SK-N-MC (cell line): Measurements from ENCODE around the gene TAF6L.

Experiments
- DNase-seq: peaks from one replicate; pipeline ENCODE4 v3.0.0-alpha.2; 2011; ENCODE audit warnings: low read depth, low spot score
- H3K27ac ChIP-seq: fragments of 200-600 bp; sonication (generic); 2 replicates; pipeline ENCODE4 v1.5.1; 2016; ENCODE audit warnings: mixed run types
- H3K36me3 ChIP-seq: fragments of 200-600 bp; sonication (generic); 2 replicates; pipeline ENCODE4 v1.6.1; 2017; ENCODE audit warnings: antibody characterized with exemption, low read length, mixed read lengths; ENCODE audit not compliant: insufficient read depth
- H3K4me3 ChIP-seq: fragments of 200-600 bp; sonication (generic); 2 replicates; pipeline ENCODE4 v1.5.1; 2016
- H3K9ac ChIP-seq: fragments of 200-600 bp; sonication (generic); 2 replicates; pipeline ENCODE4 v1.8.0; 2017; ENCODE audit warnings: mixed run types, mixed read lengths; ENCODE audit not compliant: insufficient read length
- H3K9me3 ChIP-seq: fragments of 200-600 bp; sonication (generic); 2 replicates; pipeline ENCODE4 v1.6.1; 2017; ENCODE audit warnings: low read depth, mild to moderate bottlenecking, antibody characterized with exemption, low read length, moderate library complexity, mixed read lengths
- EZH2 ChIP-seq: fragments of 200-600 bp; sonication (generic); IDR thresholded peaks from one replicate; pipeline ENCODE4 v1.6.1; 2017; ENCODE audit warnings: antibody characterized with exemption
- FOXP2 ChIP-seq: optimal IDR thresholded peaks from 2 replicates; pipeline ENCODE3; 2011; ENCODE audit warnings: mild to moderate bottlenecking, moderate library complexity; ENCODE audit not compliant: insufficient read depth; ENCODE audit errors: extremely low read length, control extremely low read depth
- POLR2AphosphoS5 ChIP-seq: IDR thresholded peaks from 2 replicates; pipeline ENCODE4 v1.6.1; 2012; ENCODE audit warnings: mild to moderate bottlenecking, low read depth, low read length, borderline replicate concordance

TAF6L gene

DNA sequence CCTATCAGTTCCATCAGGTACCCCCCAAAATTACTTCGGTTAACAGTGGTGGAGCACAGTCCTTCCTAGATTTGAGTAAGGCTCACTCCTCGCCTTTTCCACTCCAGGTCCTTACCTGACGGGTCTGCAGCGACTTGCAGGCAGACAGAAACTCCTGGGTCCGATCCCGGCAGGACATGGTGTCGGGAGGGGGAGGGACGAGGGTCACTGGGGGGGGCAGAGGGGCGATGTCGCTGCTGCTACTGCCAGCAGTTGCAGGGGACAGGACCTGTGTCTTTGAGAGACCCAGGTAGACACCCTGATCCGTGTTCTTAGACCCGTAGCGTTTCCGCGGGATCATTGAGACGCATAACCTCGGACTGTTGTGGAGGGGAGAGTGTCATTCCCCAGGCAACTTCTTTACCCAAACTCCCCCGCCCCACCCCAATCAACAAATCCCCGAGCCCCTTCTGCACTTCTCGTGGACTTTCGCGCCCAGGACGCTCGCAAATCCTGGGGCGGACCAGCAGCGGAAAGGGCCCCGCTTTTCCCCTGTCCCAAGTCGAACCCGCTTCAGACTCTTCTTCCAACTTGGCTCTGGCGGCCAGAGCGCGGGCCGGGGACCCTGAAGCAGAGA is 59.8 kb downstream of the TAF6L start:
- TF ChIP-seq EZH2 (no peak), FOXP2 (no peak)
- peak overlapping the region; percentile 92 for H3K9ac ChIP-seq
- peak overlapping the region; percentile 94 for H3K4me3 ChIP-seq
- peaks cover 31% of the 10 kb centered on the region for H3K36me3 ChIP-seq
- no peaks in the 10 kb centered on the region for H3K9me3 ChIP-seq
- DNase-seq, result no peak
- peak overlapping the region; percentile 38; the same call in 1 of the 2 replicates for H3K27ac ChIP-seq

DNA sequence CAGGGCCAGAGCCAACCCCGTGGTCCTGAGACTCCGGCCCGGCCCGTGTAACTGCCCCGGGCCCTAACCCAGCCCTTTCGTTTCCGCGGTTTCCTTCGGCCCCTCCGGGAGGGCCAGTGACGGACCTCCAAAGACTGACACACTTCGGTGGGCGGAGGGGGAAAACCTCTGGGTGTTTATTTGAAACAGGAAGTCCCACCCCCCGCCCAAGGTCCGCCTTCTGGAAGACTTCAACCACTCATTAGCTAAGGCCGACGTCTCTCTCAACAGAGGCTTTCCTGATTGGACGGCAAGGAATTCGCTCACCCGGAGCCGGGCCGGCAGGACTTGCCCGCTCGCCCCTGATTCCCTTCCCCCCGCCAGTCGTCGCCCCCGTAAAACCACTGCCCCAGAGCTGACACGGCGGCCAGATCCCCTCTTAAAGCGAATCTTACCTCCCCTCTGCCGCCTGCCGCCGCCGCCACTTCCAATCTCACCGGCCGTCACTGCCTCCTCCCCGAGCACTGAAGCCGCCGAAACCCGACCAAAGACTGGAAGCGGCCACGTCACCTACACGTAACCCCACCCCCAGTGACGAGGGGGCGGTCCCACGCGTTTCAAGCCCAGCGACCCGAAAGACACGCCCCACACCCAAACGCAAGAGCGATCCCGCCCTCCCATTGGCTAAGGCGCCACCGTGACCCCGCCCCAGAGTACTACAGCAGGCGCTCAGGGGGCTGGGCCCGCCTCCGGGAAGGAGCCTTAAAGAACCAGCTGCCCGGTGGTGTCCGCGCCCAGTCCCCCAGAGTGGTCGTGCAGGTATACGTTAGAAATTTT is 60.5 kb downstream of the TAF6L start, which contains the start of gene STX5:
STX5 (minus strand) TSS at position 532 of the 816 bp plus-strand sequence. CDS start 808 bp downstream, outside the sequence.
- no peak for TF ChIP-seq EZH2
- TF ChIP-seq FOXP2, result peak; percentile 67
- peak; percentile 76; the same call in 1 of the 2 replicates for TF ChIP-seq POLR2AphosphoS5
- Histone ChIP-seq H3K9me3 (no peaks in the 10 kb centered on the region), H3K4me3 (peak within 1 kb of the TSS; percentile 94), H3K36me3 (peaks cover 36% of the 10 kb centered on the region), H3K9ac (peak within 1 kb of the TSS; percentile 92), H3K27ac (peak within 1 kb of the TSS; percentile 82)
- DNase-seq, result peak; percentile 90

GRCh38 chr11:62832336-62833234 is 61.4 kb downstream of the TAF6L start, which contains the start of gene TEX54:
Gene TEX54 (minus strand): TSS chr11:62832841.
- H3K36me3 ChIP-seq, result peaks cover 36% of the 10 kb centered on the region
- peak within 1 kb of the TSS; percentile 82 for H3K27ac ChIP-seq
- no peak for DNase-seq
- H3K9me3 ChIP-seq, result no peaks in the 10 kb centered on the region
- H3K4me3 ChIP-seq, result peak within 1 kb of the TSS; percentile 94
- H3K9ac ChIP-seq, result peak within 1 kb of the TSS; percentile 92
- TF ChIP-seq EZH2, result no peak
- TF ChIP-seq POLR2AphosphoS5, result no peak
- TF ChIP-seq FOXP2, result no peak

GRCh38 chr11:62835336-62835735 is 64.1 kb downstream of the TAF6L start:
- H3K9me3 ChIP-seq, result no peaks in the 10 kb centered on the region
- no peak overlapping the region for H3K27ac ChIP-seq
- peaks cover 42% of the 10 kb centered on the region for H3K36me3 ChIP-seq
- no peak overlapping the region for H3K9ac ChIP-seq
- no peak overlapping the region for H3K4me3 ChIP-seq
- TF ChIP-seq FOXP2, result no peak
- no peak for DNase-seq
